SK-N-SH treated with all-trans-retinoic acid at 6 μM for 48 hours (cell line): ENCODE results near the gene TSPAN3.

Experiments used
- ESRRG ChIP-seq: fragments of 250-450 bp; sonication (Bioruptor Pico); IDR thresholded peaks from 2 replicates; pipeline ENCODE4 v1.6.1; 2021; ENCODE audit warnings: mild to moderate bottlenecking
- PATZ1 ChIP-seq: fragments of 250-450 bp; sonication (Bioruptor Pico); IDR thresholded peaks from 2 replicates; pipeline ENCODE4 v1.8.0; 2020; ENCODE audit warnings: mild to moderate bottlenecking, moderate library complexity, borderline replicate concordance
- RARB ChIP-seq: fragments of 250-450 bp; sonication (Bioruptor Pico); IDR thresholded peaks from 2 replicates; pipeline ENCODE4 v1.8.0; 2021; ENCODE audit warnings: mild to moderate bottlenecking, moderate library complexity
- TCF4 ChIP-seq: fragments of 250-450 bp; sonication (Bioruptor Pico); IDR thresholded peaks from 2 replicates; pipeline ENCODE4 v1.8.0; 2021; ENCODE audit warnings: mild to moderate bottlenecking, moderate library complexity, borderline replicate concordance
- TOX ChIP-seq: fragments of 250-450 bp; sonication (Bioruptor Pico); IDR thresholded peaks from 2 replicates; pipeline ENCODE4 v1.8.0; 2021; ENCODE audit warnings: mild to moderate bottlenecking, moderate library complexity, borderline replicate concordance
- ZC3H10 ChIP-seq: fragments of 250-450 bp; sonication (Bioruptor Pico); IDR thresholded peaks from 2 replicates; pipeline ENCODE4 v1.5.1; 2021; ENCODE audit warnings: mild to moderate bottlenecking, moderate library complexity
- ZFP3 ChIP-seq: fragments of 250-450 bp; sonication (Bioruptor Pico); IDR thresholded peaks from 2 replicates; pipeline ENCODE4 v1.5.0; 2020; ENCODE audit warnings: mild to moderate bottlenecking, moderate library complexity
- ZFP30 ChIP-seq: fragments of 450-650 bp; formaldehyde crosslinking; IDR thresholded peaks from 2 replicates; pipeline ENCODE4 v1.5.0; 2022; ENCODE audit warnings: mild to moderate bottlenecking, moderate library complexity
- ZNF8 ChIP-seq: fragments of 450-650 bp; formaldehyde crosslinking; IDR thresholded peaks from 2 replicates; pipeline ENCODE4 v1.5.0; 2020; ENCODE audit warnings: mild to moderate bottlenecking, moderate library complexity

GRCh38 chr15:77118882-77119321 lies 48.0 kb upstream of the TSPAN3 start:
- TF ChIP-seq ESRRG (CRISPR knock-in tag) (no peak), ZFP30 (CRISPR knock-in tag) (no peak), ZNF8 (no peak), RARB (no peak), ZFP3 (CRISPR knock-in tag) (no peak), TOX (CRISPR knock-in tag) (no peak), TCF4 (CRISPR knock-in tag) (no peak), ZC3H10 (no peak), PATZ1 (CRISPR knock-in tag) (no peak)
